Measurements from ENCODE around the gene CAMTA1.

Gene CAMTA1

DNA sequence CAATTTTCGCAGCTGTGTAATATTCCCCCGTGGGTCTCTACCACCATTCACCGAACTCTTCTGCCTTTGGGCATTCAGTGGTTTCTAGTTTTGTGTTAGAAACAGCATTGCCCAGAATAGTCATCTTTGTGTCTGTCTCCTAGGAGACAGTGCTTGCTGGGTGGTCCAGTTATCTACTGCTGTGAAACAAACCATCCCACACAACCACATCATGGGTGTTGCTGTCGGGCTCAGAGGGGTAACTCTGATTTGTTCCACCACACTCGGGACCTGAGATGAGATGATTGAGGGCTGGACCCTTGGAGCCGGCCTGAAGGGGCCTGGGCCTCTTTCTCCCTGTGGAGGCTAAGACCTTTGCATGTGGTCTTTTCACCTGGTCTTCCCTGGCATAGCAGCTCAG, 558.6 kb downstream of the CAMTA1 start:
- DNase-seq (ENCODE audit: low spot score), result no peak

DNA sequence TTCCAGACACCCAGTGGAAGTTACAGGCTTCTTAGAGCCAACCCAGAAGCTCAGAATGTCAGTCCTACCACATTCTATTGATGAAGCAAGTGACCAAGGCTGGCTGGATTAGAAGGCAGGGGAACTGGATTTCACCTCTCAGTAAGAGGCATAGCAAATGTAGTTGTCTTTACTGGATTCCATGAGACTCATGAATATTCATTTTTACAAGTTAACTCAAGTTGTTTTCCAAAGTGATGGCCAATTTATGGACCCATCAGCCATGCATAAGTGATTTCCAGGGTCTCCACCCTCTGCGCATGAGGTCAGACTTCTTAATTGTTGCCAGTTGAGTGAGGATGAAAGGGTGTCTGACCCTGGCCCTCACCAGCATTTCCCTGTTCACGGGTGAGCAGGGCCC, 559.0 kb downstream of the CAMTA1 start:
- DNase-seq (ENCODE audit: low spot score), result no peak

DNA sequence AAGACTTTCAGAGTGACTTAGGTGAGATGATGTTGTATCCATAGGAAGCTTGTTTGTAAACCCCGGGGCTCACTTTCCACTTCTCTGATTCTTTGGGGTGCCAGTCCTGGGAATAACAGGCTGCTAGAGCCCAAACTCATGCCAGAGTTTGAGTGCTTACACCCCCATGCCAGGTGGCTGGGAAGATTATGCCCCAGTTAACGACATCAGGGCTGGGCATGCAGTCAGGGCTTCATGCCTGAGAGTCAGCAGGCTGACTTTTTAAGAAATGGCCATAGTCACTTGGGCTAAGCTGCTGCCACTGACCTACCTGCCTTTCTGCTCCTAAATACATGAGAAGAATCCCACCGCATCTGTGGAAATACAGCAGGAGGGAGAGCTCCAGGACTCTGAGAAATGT, 560.3 kb downstream of the CAMTA1 start:
- no peak for DNase-seq (ENCODE audit: low spot score)

DNA sequence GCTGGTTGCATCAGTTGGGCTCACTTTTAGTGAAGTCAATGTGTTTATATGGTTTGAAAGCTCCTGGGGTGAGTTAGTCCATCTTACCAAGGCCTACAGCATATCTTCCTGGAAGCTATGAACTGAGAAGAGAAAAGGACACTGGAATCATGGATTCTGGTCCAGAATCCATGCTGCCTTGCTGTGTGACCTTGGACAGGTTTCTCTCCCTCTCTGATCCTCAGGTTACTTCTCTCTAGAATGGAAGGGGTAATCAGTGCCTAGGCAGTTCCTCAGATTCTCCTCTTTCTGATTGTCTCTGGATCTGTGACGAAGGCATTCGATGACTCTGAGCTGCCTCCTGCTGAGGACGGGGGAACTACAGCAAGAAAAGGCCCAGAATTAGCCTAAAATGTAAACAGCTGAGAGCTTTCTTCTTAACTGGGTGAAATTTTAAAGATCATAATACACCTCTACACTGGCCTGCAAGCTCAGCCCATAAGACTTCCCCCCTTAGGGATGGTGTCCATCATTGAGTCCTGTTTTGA, 560.9 kb downstream of the CAMTA1 start:
- no peak for DNase-seq (ENCODE audit: low spot score)

DNA sequence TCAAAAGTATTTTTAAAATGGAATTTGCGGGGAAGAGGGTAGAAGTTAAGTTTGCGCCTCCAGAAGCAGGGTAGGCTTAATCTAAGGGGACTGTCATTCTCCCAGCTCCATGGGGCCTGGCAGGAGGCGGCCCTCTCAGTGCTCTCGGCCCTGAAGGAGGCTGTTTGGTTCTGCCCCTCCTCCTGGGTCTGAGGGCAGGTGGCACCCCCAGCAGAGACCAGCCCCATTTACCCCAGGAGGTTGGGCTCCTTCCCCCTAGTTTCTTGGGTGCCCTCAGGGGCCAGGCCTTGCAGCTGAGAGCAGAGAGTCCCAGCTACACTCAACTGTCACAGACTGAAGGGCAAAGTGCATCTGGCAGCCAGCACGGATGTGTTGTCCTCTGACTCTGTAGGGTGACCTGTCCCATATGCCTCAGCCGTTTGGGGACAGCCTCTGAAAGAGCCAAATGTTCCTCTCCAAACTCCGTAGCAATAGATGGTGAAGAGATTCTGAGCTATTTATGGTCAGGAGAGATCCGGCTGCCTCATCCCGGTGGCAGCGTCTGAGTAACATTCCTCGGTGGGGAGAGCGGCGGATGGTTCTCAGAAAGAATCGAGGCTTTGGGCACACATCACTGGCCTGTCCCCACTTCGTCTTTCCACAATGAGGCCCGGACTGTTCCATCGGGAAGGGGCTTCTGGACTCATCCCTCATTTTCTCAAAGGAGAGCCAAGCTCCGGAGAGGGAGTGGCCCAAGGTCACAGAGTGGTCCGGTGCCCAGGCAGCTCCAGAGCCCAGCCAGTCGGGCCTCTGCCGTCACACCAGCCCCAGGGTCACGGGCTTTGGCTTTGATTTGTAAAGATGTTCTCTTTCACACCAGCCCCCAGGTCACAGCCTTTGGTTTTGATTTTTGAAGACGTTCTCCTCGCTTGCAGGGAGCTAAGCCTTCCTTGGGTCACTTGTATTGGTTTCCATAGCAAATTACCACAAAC, 561.6 kb downstream of the CAMTA1 start:
- DNase-seq (ENCODE audit: low spot score), result no peak

DNA sequence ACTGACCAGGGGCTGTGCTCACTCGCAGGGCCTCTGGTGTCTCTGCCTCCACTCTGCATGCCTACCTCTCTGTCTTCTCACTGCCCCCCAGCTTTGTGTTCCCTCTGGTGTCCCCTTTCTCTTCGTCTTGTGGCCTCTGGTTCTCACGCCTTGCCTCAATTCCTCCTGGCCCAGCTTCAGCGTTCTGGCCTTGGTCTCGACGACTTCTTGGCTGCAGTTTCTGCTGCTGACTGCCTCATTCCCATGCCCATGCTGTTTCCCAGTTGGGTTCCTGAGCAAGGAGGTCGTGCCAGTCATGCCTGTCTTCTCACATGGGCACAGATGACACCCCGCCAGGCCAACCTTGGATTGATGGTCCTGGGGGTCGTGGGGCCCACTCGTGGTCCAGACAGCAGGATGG, 562.8 kb downstream of the CAMTA1 start:
- no peak for DNase-seq (ENCODE audit: low spot score)

DNA sequence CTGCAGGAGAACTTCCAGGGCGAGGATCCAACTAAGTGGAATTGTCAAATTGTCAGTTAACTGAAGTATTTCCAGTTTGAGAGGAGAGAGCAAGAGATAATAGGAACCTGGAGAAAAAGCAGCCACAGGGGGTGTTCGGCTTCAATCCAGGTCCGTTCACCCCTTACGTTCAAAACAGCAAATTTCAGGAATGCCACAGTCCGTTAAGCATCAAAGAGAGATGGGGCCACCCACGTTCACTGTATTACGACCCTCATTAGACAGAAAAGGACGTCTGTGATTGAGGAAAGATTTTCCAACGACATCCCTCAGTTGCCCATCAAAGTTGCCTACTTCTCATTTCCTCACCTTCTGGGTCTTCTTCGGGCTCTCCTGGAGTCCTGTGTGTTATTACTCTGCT, 563.3 kb downstream of the CAMTA1 start:
- DNase-seq (ENCODE audit: low spot score), result no peak

DNA sequence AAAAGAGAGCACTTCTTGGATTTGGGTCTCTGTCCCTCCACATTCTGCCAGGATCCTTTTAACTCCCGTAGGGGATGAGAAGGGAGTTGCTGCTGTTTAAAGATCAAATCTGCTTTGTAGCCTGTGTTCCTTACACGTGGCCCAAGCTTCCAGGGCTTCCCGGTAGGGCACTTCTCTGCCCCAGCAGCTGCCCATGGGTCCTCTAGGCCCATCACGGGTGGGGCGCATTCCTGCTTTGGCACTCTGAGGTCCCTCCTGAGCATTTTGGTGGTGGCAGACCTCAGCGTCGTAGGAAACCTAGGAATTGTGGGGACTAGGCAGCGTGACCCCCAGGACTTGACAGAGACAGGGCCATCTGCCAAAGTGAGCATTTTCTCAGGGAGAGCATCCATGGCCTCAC, 565.5 kb downstream of the CAMTA1 start:
- no peak for DNase-seq (ENCODE audit: low spot score)

DNA sequence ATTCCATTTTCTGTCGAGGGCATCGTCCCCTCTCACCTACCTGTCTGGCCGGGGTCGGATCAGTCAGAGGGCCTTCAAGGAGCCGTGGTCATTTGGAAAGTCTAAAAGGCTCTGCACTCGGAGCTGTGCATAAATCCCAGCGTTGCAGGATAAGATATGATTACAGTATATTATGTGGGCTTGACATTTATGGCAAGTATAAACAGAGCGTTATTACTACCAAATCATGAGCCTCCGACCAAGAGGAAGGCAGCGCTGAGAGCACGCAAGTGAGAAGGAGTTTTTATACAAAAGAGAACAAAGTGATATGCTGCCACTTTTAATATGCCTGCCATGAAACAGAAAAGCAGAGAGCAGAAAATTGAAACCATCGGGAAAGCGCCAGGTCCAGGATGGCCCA, 566.4 kb downstream of the CAMTA1 start:
- no peak for DNase-seq (ENCODE audit: low spot score)

DNA sequence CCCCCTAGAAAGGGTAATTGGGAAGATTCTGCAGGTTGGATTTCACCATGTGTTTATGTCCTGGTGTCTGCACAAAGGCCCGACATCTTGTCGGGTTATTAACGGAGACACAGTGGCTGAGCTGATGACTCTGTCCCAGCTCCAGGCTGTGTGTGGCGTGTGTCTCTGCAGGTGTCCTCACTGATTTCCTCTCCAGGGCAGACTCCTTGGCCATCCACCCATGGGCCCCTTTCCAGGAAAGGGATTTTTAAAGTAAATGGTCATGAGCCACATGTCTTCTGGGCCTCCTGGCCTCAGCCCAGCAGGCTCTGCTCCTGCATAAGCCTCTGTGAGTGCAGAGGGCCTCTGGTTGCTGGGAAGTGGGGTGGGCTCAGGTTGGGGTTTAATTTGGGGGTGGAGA, 567.1 kb downstream of the CAMTA1 start:
- no peak for DNase-seq (ENCODE audit: low spot score)

DNA sequence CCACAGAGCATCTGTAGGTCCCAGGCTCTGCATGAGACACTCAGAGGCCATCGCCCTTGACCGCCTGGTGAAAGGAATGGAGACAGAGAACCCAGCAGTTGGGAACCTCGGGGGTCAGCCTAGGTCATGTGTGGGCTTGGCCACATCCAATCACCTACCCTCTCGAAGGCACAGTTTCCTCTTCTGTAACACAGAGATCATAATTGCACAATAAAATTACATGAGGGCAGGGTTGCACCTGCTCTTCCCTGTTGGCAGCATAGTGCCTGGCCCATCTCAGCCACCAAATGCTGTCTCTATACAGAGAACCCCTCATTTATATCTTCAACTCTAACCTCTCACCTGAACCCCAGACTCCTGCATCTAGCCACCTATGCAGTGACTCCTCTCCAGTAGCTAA, 567.7 kb downstream of the CAMTA1 start:
- DNase-seq (ENCODE audit: low spot score), result no peak

DNA sequence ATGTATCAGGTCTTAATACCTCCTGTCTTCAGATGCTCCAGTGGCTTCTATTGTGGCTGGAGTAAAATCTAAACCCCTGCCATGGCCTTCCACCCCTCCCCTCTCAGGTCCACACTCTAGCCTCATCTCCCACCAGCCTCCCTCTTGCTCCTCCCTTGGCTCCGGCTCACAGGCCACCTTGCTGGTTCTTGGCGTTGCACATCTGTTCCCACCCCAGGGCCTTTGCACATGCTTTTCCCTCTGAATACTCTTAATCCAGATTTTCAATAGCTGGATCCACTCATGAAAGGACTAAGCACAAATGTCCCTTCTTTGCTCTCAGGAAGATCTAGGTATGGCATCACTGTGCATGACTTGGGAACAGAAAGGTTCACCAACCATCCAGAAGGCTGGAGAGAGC, 570.4 kb downstream of the CAMTA1 start:
- DNase-seq (ENCODE audit: low spot score), result no peak

DNA sequence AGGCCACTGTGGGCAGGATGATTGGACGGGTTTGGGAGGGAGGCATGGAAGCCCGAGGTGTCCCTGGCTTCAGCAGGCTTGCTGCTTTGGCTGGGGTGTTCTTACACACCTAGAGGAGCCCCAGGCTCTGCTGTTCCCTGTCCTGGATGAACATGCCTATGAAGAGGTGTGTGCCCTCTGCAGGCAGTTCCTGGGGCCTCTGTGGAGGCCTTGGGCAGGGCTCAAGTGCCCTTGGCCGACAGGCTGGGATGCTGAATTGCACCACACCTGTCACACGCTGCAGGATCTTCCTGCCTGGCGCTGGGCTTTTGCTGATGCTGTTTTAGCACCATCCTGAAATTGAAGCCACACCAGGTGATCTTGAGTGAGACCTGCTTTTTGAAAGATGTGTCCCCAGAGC, 570.8 kb downstream of the CAMTA1 start:
- DNase-seq (ENCODE audit: low spot score), result no peak

DNA sequence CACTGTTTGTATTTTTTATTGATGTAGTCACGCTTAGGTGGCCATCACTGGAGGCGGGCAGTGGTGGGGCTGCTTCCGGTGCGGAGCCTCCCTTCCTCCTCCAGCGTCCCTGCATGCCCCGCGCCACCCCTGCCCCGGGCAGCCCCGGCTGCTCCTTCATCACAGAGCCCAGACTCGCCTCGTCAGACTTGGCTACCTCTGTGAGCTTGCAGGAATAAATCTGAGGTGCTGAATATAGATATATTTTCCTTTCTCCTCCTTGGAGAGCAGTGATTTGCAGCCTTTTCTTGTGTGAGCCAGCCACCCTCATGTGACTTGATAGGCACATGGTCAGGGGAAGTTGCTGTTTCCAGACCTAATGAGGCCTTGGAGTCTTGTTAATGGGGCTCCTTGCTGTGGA, 573.2 kb downstream of the CAMTA1 start:
- DNase-seq (ENCODE audit: low spot score), result no peak

DNA sequence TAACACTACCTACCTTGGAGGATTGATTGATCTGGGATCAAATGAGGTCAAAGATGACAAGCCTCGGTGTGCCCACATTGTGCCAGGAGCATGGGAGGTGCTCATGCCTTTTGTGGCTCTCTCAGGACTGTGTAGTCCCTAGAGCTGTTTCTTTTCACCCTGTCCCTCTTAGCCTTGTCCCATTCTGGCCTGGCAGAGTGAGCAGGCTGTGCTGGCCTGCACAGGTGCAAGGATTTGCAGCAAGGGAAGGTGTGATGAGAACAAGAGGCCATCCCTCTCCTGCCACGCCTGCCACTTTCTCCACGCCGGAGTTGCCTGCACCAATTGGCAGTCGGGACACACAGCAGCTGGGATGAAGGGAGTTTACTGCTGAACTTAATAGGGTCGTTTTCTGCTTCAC, 575.3 kb downstream of the CAMTA1 start:
- no peak for DNase-seq (ENCODE audit: low spot score)

DNA sequence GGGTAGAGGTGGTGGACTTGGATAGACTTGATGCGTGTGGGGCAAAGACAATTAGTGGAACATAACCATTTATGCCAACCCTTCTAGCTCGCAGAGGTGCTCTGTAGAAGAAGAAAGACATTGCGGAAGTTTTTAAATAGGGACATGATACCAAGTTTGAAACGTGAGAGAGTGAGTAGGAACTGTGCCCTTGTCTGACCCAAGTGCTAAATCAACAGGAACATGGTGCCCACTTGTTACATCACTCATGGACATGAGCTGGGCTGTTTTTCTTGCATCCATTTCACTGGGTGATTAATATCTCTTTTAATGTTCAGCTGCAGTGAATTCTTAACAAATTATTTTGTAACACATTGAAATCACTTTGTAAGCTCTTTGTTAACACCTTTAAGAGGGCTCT, 577.7 kb downstream of the CAMTA1 start:
- no peak for DNase-seq (ENCODE audit: low spot score)

DNA sequence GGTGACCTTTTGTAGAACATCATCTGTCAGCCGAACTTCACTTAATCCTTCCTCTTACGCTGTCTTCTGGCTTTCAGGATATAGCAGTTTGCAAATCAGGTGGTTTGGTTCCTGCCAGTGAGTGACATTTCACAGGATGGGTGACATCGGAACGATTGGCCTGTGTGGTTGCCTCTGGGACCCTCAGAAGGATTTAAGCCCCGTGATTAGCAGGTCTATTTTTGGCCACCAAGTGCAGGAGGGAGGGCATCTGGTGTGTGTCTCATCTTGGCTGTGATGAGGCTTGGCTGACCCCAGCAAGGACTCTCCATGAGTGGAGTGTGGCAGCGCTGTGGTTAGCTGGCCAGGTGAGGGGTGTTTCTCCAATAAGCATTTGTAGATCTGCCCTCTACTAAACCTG, 578.2 kb downstream of the CAMTA1 start:
- no peak for DNase-seq (ENCODE audit: low spot score)

DNA sequence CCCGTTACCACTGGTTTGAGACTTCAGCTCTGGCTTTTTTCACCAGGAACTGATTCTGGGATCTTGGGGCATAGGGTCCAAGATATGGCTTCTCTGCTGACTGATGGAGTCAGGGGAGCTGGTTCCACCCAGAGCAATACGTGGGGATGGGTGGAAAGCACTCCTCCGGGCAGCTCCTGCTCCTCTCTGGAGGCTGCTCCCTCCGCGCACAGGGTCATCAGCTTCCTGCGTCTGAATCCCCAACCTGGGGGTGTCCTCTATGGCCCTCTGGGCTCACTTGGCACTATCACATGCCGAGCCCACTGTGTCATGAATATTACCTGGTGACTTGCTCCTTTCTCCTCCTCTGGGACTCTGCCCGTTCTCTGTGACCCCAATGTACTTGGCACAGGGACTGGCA, 580.5 kb downstream of the CAMTA1 start:
- DNase-seq (ENCODE audit: low spot score), result no peak

DNA sequence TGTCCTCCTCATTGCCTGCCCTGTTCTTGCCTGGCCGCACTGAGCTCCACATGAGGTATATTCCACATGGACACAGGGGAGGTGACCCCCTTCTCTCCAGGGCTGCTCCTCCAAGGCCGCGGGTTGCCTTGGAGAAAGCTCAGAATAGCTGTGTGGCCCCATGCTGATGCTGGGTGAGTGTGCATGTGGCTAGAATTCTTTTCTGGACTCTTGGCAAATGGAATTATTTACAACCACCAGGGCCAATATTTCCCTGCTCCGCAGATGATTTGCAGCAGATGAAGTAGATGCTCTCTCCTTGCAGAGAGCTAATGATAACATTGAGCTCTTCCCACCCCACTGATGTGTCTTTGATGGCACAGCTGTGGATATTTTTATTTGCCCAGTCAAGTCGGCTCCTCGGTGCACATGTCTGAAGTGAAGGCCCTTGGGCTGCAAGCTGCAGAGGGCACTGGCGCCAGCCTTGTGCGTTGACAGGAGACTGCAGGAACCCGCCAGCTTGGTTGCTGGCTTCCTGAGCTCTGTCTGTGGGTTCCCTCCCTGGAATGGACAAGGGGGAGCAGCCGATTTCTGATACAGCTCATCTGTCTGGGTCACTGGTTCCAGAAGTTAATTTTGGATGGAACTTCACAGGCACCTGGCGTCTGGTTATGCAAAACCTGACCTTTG, 581.2 kb downstream of the CAMTA1 start:
- DNase-seq (ENCODE audit: low spot score), result no peak

DNA sequence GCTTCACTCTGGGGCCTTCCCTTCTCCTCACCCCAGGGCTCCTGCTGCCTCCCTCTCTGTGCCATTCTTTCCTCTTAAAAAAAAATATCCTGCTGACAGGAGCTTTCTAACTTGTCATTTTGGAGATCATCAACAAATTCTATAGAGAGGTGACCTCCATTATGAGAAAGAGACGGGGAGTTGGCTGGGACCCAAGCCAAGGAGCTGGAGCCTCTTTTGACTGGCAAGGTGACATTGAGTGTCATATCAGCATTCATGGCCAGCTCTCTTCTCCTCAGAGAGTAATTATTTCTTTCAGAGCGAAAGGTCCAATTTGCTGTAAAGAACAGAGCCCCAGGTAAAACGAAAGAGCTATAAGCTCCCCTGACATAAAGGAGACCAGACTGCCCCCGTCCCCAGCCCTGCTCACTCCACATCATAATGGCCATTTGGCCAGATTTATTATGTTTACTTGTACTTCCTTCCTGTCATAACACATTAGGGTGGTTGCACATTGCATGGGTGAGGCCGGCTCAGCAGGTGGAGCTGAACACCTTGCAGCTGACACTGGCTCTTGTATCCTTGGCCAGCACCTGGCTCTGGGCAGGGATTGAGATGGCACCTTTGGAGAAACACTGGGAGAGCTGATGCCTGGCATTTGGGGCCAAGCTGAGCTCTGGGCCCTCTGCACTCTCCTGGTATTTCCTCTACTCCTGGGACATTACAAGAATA, 581.9 kb downstream of the CAMTA1 start:
- DNase-seq (ENCODE audit: low spot score), result no peak

DNA sequence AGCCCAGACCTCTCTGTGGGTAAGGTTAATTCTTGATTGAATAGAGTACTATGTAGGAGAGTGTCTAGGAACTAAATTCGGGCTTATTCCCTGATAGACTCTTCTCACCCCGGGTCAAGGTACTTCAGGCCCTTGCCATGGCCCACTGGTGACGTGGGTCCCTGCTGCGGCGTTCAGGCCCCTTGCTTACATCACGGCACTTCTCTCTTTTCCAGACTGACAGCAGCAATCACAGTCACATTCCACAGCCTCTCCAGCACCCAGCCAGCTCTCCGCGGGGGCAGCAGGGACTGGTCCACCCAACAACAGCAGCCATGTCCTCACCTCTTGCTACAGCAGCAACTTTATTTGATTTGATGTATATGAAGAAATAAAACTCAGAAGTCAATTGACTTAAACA, 584.6 kb downstream of the CAMTA1 start:
- no peak for DNase-seq (ENCODE audit: low spot score)

DNA sequence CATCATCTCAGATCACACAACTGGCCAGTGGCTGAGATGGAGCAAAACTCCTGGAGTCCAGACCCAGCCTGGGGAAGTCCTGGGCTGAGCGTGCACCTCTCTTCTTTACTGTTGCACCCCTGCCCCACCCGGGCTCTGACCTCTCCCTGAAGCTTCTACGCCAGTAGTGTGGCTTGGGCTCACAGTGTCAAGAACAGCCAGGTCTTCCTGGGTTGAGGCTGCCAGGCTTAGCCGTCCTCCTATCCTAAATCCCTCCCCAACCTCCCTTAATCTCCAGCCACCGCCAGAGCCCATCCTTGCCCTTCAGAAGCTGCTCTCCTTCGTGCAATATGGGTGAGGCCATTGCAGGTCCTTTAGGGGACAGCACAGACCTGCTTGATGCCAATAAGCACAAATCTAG, 586.7 kb downstream of the CAMTA1 start:
- no peak for DNase-seq (ENCODE audit: low spot score)

All from RKO (cell line).